Fibroblast of pulmonary artery (primary cell): ENCODE data around the gene TFAP2D.

Source experiments
- DNase-seq: peaks from one replicate; pipeline ENCODE4 v3.0.0-alpha.2; 2010; ENCODE audit warnings: low read depth
- H3K4me3 ChIP-seq: replicated peaks from 2 replicates; pipeline ENCODE4 v1.5.1; 2011; ENCODE audit warnings: low read depth, mild to moderate bottlenecking, control low read depth, low read length, moderate library complexity
- TF ChIP-seq, protein P1 (sequence below): IDR thresholded peaks from 2 replicates; pipeline ENCODE4 v1.5.1; 2011; ENCODE audit warnings: mild to moderate bottlenecking, control low read depth, low read length, inconsistent platforms; ENCODE audit errors: missing control alignments

Gene TFAP2D

DNA sequence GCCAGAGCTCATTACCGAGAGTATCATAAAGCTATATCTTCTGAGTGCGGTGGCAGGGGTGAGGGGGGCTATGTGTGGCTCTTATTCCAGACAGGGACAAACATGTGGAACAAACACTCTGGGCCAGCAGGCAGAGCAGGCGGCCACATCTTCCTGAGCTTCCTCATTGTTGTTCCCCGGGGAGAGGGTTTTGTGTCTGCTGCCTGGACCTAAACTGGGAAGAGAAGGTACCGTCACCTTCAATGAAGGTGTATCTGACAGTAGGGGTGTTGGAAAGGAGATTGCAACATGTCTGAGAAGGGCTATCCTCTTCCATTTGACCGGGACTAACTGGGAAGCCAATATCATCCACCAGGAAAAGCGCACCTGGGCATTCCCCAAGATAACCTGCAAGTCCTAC is 1.6 kb upstream of the TFAP2D start:
- H3K4me3 ChIP-seq: no peak overlapping the region
- TF ChIP-seq, protein P1, sequence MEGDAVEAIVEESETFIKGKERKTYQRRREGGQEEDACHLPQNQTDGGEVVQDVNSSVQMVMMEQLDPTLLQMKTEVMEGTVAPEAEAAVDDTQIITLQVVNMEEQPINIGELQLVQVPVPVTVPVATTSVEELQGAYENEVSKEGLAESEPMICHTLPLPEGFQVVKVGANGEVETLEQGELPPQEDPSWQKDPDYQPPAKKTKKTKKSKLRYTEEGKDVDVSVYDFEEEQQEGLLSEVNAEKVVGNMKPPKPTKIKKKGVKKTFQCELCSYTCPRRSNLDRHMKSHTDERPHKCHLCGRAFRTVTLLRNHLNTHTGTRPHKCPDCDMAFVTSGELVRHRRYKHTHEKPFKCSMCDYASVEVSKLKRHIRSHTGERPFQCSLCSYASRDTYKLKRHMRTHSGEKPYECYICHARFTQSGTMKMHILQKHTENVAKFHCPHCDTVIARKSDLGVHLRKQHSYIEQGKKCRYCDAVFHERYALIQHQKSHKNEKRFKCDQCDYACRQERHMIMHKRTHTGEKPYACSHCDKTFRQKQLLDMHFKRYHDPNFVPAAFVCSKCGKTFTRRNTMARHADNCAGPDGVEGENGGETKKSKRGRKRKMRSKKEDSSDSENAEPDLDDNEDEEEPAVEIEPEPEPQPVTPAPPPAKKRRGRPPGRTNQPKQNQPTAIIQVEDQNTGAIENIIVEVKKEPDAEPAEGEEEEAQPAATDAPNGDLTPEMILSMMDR: no peak
- DNase-seq: no peak

DNA sequence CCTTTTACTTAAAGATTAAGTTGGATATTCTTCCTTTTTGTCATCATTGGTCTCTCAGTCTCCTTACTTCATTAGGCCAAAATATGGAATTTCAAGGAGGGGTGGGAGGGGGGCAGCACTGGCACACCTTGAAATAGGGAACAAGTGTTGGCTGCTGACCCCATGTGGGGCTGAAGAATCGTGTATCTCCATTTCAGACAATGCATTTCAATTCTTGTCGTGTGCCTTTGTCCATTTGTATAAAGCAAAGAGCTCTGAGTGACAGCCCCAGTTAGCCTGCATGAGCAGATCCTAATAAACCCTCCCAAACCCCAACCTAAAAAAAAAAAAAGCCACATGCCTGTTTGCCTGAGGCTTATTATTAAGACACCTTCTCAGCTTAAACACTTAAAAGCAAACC is 1.0 kb upstream of the TFAP2D start:
- no peak for DNase-seq
- TF ChIP-seq, protein P1: no peak

DNA sequence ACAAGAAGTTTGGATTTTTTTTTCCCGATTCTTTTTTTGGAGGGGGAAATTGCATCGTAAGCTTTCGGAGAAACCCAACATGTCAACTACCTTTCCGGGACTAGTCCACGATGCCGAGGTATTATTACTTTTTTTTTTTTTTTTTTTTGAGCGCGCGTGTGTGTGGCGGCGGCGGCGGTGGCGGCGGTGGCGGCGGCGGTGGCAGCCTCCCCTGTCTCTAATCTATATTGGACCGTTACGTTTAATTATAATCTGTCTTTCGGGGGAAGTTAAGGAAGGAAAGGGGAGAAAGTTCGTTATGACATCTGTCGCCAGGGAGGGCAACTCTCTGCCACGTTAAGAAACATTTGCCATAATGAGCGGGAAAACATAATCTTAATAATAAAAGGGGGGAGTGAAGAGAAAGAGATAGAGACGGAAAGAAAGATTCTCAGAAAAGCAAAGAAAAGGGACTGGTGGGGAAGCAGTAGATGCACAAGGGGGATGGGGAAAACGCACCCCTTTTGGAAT is 706 bp downstream of the TFAP2D start:
- H3K4me3 ChIP-seq: no peak overlapping the region
- DNase-seq: no peak
- TF ChIP-seq, protein P1: no peak

More for the DNA sequence above, 1.0 kb upstream of the TFAP2D start:
- H3K4me3 ChIP-seq: no peak overlapping the region

DNA sequence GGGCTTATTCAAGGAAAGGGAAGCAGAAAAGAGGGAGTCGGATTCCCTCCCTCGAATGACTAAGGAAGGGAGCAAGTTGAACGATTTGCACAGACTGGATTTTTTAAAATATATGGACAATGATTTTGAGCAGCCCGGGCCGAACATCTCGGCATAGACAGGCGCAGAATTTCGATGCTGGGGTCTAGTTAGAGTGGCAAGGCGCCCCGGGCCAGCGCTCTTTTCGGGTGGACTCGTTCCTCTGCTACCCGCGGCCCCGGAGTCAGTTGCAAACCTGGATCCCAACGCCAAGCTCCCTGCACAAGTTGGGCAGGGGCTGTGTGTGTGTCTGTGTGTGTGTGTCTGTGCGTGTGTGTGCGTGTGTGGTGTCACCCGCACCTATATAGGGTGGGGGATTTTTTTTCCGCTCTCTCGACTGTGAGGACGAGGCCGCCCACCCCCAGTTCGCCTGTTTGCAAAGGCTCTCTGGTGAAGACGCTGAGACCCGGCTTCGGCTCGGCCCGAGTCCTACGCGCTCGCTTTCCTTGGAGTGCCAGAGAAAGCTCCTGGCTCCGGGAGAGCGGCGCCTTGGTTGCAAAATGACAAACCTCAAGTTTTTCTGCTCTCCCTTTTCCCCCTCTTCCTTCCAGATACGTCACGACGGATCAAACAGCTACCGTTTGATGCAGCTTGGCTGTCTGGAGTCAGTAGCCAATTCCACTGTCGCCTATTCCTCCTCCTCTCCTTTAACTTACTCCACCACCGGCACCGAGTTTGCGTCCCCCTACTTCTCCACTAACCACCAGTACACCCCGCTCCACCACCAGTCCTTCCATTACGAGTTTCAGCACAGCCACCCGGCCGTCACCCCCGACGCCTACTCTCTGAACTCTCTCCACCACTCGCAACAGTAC is 1.4 kb downstream of the TFAP2D start:
- no peak overlapping the region for H3K4me3 ChIP-seq
- no peak for DNase-seq
- TF ChIP-seq, protein P1: no peak

DNA sequence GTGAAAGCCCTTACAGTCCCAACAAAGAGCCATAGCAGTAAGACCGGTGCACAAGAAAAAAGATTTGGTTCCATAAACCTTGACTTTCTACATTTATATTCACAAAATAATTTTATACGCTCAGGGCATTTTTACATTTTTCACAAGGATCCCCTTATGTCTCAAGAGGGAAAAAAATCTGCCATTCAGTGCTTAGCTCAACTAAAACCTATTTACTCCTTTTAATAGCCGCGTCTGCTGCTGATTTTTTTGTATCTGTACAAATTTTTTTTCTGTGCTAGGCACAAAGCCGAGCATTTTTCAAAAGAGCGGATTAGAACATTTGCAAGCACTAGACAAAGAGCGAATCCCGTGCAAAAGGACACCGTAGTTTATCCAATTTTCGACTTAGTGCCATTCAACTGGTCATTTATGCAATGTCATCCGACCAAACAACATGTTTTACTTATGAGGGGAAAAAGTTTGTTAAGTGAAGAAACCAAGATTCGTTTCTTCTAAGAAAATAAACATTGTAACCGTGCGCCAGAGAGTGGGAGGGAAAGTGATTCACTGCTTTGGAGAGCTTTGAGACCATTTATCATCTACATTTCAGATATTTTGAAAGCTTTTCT is 3.7 kb downstream of the TFAP2D start:
- TF ChIP-seq, protein P1: no peak
- DNase-seq: peak; percentile 13
- no peak overlapping the region for H3K4me3 ChIP-seq

DNA sequence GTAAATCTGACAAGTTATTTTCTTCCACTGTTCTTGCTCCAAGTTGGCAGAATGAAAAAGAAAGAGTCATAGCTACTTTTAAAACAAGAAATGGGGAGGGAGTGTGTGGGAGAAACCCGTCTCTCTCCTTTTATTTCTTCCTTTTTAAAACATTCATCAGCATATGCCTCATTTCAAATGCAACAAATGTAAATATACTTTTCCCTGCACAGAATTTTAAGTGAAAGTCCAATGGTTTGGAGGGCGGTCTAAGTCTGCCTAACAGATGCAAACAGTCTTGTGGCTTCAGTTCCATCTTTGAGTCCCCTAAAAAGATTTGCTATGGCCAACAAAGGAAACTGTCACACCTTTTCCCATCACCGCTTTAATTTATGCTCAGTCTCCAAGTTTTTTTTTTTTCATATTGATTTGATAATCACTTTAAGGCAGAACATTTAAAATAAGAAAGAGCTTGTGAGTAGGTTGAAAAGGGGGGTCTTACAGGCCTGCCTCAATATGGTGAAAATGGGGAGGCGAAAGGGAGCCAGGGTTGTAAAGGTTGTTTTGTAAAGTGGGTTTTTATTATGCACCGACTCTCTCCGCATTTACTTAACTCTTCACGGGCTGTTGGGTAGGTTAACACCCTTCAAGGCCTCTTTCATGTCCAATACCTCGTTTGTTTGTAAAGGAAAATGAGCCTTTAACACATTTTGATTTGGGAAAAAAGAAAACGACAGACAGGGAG is 4.6 kb downstream of the TFAP2D start:
- DNase-seq: no peak
- TF ChIP-seq, protein P1: no peak
- no peak overlapping the region for H3K4me3 ChIP-seq
